ENCODE data around the gene PEDS1.
"Not testable (repeated sequence)": the region's sequence is repeated elsewhere in the genome, so short reads cannot be mapped to it uniquely, and the experiment has no call there.

PEDS1 gene

GRCh38 chr20:50138120-50138478, 15.4 kb downstream of the PEDS1 start:
- H3K27ac ChIP-seq (replicated peaks): no peak overlapping the region
- H3K4me3 ChIP-seq (replicated peaks; ENCODE audit: insufficient read depth, low read length): no peak overlapping the region
- no peak for DNase-seq (ENCODE audit: low read depth in 1 of 2, low spot score in 1 of 2)
- no peaks in the 10 kb centered on the region for H3K27me3 ChIP-seq (ENCODE audit: insufficient read depth, poor library complexity, severe bottlenecking)
- TF ChIP-seq GABPA (IDR thresholded peaks at IDR 0.05; ENCODE audit: low read depth) (no peak), CTCF (IDR thresholded peaks at IDR 0.05; ENCODE audit: insufficient read depth, low read length) (no peak), SPI1 (IDR thresholded peaks at IDR 0.05; ENCODE audit: borderline replicate concordance, low read depth) (no peak), REST (IDR thresholded peaks at IDR 0.05; ENCODE audit: insufficient replicate concordance, low read depth) (no peak), POLR2AphosphoS5 (IDR thresholded peaks at IDR 0.05; ENCODE audit: low read depth) (no peak)

GRCh38 chr20:50137702-50138101, 15.8 kb downstream of the PEDS1 start:
- not testable (repeated sequence) for DNase-seq (ENCODE audit: low read depth in 1 of 2, low spot score in 1 of 2); H3K4me3 ChIP-seq (replicated peaks; ENCODE audit: insufficient read depth, low read length); H3K27me3 ChIP-seq (ENCODE audit: insufficient read depth, poor library complexity, severe bottlenecking); H3K27ac ChIP-seq (replicated peaks)

GRCh38 chr20:50136822-50137599, 16.5 kb downstream of the PEDS1 start:
- no peak for TF ChIP-seq POLR2AphosphoS5 (IDR thresholded peaks at IDR 0.05; ENCODE audit: low read depth)
- TF ChIP-seq SPI1 (IDR thresholded peaks at IDR 0.05; ENCODE audit: borderline replicate concordance, low read depth): no peak
- no peak for TF ChIP-seq GABPA (IDR thresholded peaks at IDR 0.05; ENCODE audit: low read depth)
- no peak for TF ChIP-seq REST (IDR thresholded peaks at IDR 0.05; ENCODE audit: insufficient replicate concordance, low read depth)
- no peak overlapping the region for H3K27ac ChIP-seq (replicated peaks)
- H3K4me3 ChIP-seq (replicated peaks; ENCODE audit: insufficient read depth, low read length): no peak overlapping the region
- DNase-seq (ENCODE audit: low read depth in 1 of 2, low spot score in 1 of 2): no peak
- H3K27me3 ChIP-seq (ENCODE audit: insufficient read depth, poor library complexity, severe bottlenecking): no peaks in the 10 kb centered on the region

GRCh38 chr20:50135157-50135556, 18.4 kb downstream of the PEDS1 start:
- H3K27me3 ChIP-seq (ENCODE audit: insufficient read depth, poor library complexity, severe bottlenecking); H3K4me3 ChIP-seq (replicated peaks; ENCODE audit: insufficient read depth, low read length); H3K27ac ChIP-seq (replicated peaks); DNase-seq (ENCODE audit: low read depth in 1 of 2, low spot score in 1 of 2): not testable (repeated sequence)

- no peak overlapping the region for H3K4me3 ChIP-seq (replicated peaks; ENCODE audit: insufficient read depth, low read length)
- H3K27me3 ChIP-seq (ENCODE audit: insufficient read depth, poor library complexity, severe bottlenecking): no peaks in the 10 kb centered on the region
- TF ChIP-seq POLR2AphosphoS5 (IDR thresholded peaks at IDR 0.05; ENCODE audit: low read depth) (no peak), REST (IDR thresholded peaks at IDR 0.05; ENCODE audit: insufficient replicate concordance, low read depth) (no peak), GABPA (IDR thresholded peaks at IDR 0.05; ENCODE audit: low read depth) (no peak), SPI1 (IDR thresholded peaks at IDR 0.05; ENCODE audit: borderline replicate concordance, low read depth) (no peak), CTCF (IDR thresholded peaks at IDR 0.05; ENCODE audit: insufficient read depth, low read length) (no peak)
- DNase-seq (ENCODE audit: low read depth in 1 of 2, low spot score in 1 of 2): no peak
- no peak overlapping the region for H3K27ac ChIP-seq (replicated peaks)
Observed at GRCh38 chr20:50133474-50134217, 19.9 kb downstream of the PEDS1 start.

Data from HL-60 (cell line).